Activated naive CD8-positive, alpha-beta T cell treated with anti-CD3 and anti-CD28 coated beads for 36 hours (primary cell): ENCODE data around the gene SNAI3. TPM values are rescaled to one million over a fixed set of nuclear protein-coding genes. Genes with fewer than 3 reads are reported as not detected.
A peak's percentile ranks its signal among the peaks of the same experiment; 100 is the strongest.
"Not testable (repeated sequence)": the region's sequence is repeated elsewhere in the genome, so short reads cannot be mapped to it uniquely, and the experiment has no call there.

Source experiments
- DNase-seq: peaks from one replicate; pipeline ENCODE4 v3.0.0; 2021
- H3K27ac Mint-ChIP-seq: one replicate; pipeline ENCODE4 v1.8.0; 2022; ENCODE audit warnings: mild to moderate bottlenecking, moderate library complexity, mixed read lengths
- H3K27me3 Mint-ChIP-seq: one replicate; pipeline ENCODE4 v1.8.0; 2022; ENCODE audit warnings: mild to moderate bottlenecking, mixed read lengths
- H3K36me3 Mint-ChIP-seq: one replicate; pipeline ENCODE4 v1.8.0; 2021; ENCODE audit warnings: mild to moderate bottlenecking, mixed read lengths
- H3K4me1 Mint-ChIP-seq: one replicate; pipeline ENCODE4 v1.8.0; 2021; ENCODE audit warnings: mixed read lengths
- H3K4me3 Mint-ChIP-seq: one replicate; pipeline ENCODE4 v1.8.0; 2022; ENCODE audit warnings: mild to moderate bottlenecking, moderate library complexity, mixed read lengths
- H3K9me3 Mint-ChIP-seq: one replicate; pipeline ENCODE4 v1.8.0; 2022; ENCODE audit warnings: mixed read lengths
- total RNA-seq, 2 experiments: library from RNA; stranded (reverse); gene quantifications; one replicate each; pipeline ENCODE4 v1.2.3, GENCODE V29; 2021

The SNAI3 gene
- total RNA-seq, 2 experiments from 2014 or later: 2.0 to 2.2 TPM

DNA sequence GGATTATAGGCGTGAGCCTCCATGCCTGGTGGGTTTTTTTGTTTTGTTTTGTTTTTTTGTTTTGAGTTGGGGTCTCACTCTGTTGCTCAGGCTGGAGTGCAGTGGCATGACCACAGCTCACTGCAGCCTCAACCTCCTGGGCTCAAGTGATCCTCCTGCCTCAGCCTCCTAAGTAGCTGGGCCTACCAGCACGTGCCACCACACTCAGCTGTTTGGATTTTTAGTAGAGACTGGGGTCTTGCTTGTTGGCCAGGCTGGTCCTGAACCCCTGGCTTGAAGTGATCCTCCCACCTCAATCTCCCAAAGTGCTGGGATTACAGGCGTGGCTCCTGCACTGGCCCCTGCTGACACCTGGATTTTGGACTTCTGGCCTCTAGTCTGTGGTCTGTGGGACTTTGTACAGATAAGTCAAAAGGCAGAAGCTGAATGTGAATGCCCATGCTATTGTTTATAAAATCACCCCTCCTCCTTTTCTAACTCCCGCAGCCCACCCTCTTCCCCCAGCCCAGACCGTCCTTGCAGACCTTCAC, 5.7 kb downstream of the SNAI3 start:
- H3K4me3 Mint-ChIP-seq: peak overlapping the region; percentile 40
- no peaks in the 10 kb centered on the region for H3K27me3 Mint-ChIP-seq

DNA sequence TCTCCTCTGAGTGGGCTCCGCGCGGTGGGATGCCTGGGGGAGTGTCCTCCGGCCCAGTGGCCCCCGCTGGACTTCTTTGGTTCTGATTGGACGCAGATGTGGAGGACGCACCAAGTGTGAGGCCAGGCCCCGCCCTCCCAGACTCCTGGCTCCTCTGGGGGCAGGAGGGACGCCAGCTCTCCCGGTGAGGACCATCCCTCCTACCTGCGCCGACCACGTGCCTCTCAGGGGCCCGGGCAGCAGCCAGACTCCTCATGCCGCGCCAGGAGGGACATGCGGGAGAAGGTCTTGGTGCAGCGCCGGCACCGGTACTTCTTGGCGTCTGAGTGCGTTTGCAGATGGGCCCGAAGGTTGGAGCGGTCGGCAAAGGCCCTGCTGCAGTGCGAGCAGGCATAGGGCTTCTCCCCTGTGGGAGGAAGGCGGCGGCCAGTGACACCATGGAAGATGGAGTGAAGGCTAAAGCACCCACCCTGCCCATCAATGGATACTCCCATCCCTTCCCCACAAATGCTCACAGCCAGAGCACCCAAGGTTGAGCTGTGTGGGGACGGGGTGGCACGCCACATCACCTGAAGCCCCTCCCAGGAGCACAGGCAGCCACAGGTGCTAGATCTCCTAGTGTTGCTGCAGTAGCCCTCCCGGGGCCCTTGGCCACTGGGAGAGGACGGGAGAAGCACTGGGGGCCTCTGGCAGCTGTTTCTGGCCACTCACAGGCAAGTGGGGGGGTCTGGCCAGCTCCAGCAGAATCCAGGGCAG, 7.9 kb downstream of the SNAI3 start:
- H3K36me3 Mint-ChIP-seq: no peaks in the 10 kb centered on the region
- no peak overlapping the region for H3K4me3 Mint-ChIP-seq
- no peak overlapping the region for H3K27ac Mint-ChIP-seq
- H3K9me3 Mint-ChIP-seq: no peaks in the 10 kb centered on the region
- no peaks in the 10 kb centered on the region for H3K27me3 Mint-ChIP-seq
- DNase-seq: no peak
- H3K4me1 Mint-ChIP-seq: peaks cover 21% of the 10 kb centered on the region

More for the DNA sequence above, 5.7 kb downstream of the SNAI3 start:
- no peak for DNase-seq
- peaks cover 33% of the 10 kb centered on the region for H3K4me1 Mint-ChIP-seq
- no peak overlapping the region for H3K27ac Mint-ChIP-seq
- H3K36me3 Mint-ChIP-seq: no peaks in the 10 kb centered on the region
- H3K9me3 Mint-ChIP-seq: no peaks in the 10 kb centered on the region

DNA sequence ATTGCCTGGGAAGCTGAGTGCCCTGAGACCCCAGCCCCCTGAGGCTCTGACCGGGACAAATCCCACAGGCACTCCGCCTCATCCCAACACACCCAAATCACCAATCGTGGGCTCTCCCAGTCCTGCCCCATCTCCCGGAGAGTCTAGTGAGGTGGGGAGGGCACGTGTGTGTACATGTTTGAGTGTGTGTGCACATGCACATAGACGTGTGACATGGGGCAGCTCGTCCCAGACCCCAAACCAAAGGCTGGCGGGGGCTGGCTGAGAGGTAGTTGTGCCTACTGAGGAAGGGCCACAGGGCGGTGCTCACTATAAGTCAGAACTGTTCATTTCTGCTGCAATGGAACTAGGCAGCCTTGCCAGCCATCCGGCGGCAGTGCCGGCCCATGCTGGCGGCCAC, 8.6 kb downstream of the SNAI3 start:
- Mint-ChIP-seq H3K36me3 (no peaks in the 10 kb centered on the region), H3K9me3 (no peaks in the 10 kb centered on the region), H3K4me1 (peaks cover 19% of the 10 kb centered on the region), H3K27me3 (no peaks in the 10 kb centered on the region), H3K27ac (no peak overlapping the region), H3K4me3 (no peak overlapping the region)
- no peak for DNase-seq

DNA sequence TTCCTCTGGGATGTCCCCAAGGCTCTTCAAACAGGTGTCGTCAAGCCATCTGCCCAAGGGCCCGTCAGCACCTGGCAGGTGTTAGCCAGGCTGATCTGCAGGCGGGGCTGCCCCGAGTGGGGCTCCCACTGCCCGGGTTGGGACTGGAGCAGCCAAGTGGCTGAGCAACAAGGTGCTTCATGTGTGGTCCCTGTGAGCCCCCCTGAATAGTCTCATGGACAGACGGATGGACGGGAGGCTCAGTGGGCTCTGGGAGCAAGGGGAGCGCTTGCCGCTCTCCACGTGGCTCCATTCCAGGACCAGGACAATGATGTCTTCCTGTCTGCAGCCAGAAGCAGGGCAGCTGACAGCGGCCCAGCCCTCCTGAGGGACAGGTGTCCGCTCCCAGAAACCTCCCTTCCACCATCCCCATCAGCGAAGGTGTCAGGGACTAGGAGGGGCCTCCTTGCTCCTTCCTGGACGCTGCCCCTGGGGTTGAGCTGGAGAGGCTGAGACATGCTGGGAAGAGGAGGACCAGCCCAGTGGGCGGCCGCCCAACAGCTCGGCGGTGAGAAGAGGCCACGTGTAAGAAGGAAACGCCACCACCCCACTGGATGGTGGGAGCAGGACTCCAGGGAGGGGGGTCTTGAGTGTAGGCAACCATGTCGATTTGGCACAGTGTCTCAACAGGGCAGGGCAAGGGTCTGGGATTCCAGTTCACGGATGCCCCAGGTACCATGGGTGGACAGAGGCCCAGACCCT, 9.6 kb downstream of the SNAI3 start:
- no peak for DNase-seq
- Mint-ChIP-seq H3K36me3 (no peaks in the 10 kb centered on the region), H3K4me3 (no peak overlapping the region), H3K27ac (no peak overlapping the region), H3K4me1 (peaks cover 10% of the 10 kb centered on the region), H3K9me3 (no peaks in the 10 kb centered on the region), H3K27me3 (no peaks in the 10 kb centered on the region)

DNA sequence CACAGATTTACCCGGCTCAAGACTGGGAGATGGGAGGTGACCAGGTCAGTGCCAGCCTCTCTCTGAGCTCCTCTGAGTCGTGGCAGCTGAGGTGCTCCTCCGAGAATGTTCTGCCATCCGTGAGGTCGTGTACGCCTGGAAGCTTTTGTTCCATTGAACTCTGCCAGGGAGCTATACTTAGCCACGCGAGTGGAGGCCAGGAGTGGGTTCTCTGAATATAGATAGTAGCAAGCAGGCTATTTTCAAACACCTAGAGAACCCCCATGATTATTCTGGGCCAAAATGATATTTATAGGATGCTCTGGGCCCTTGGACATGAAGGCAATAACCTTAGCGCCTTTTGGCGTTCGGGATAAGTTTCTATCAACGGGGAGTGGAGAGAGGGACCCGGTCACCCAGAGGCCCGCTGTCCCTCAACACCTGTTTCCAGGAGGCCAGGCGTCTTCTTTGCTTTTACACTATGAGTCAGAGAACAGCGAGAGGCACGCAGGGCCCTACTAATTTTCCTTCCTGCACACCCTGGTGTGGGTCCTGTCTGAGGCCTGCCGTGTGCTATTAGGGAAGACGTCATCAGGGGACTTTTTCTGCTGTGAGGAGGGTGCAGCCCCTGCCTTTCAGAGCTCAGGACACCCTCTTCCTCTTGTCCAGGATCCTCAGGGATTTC, 12.5 kb downstream of the SNAI3 start:
- H3K9me3 Mint-ChIP-seq: no peaks in the 10 kb centered on the region

DNA sequence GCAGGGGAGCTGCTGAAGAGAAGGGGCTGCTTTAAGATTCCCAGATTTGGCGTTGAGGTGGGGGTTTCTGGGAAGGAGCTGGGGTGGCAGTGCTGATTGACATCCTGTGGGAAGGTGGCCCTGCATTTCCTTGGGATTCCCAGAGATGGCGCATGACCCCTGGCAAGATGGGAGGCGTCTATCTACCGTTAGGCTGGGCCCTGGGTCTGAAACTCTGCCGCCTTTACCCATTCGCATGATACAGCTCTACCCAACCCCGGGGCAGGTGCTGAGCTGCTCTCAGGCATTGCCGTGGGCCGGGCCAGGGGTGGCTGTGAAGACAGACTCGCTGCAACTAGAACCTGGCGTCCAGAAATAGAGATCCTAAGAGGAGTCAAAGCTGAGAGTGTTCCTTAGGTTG, 13.5 kb downstream of the SNAI3 start:
- H3K36me3 Mint-ChIP-seq: peaks cover 6% of the 10 kb centered on the region

More for the DNA sequence above, 12.5 kb downstream of the SNAI3 start:
- H3K27ac Mint-ChIP-seq: no peak overlapping the region
- H3K27me3 Mint-ChIP-seq: no peaks in the 10 kb centered on the region
- H3K4me1 Mint-ChIP-seq: no peaks in the 10 kb centered on the region
- no peak for DNase-seq
- H3K4me3 Mint-ChIP-seq: no peak overlapping the region
- H3K36me3 Mint-ChIP-seq: no peaks in the 10 kb centered on the region

DNA sequence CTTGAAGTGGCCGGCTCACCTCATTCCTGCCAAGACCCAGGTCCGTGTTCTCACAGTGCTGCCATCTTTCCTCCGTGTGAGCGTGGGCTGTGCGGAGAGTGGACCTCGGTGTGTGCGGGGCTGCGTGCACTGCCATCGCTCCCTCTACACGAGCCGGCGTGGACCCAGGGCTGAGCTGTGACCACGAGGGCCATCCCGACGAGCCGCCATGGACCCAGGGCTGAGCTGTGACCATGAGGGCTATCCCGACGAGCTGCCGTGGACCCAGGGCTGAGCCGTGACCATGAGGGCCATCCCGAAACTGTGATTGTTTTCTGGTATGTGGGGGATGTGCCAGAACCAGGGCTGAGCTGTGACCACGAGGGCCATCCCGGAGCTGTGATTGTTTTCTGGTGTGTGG, 14.5 kb downstream of the SNAI3 start:
- no peak overlapping the region for H3K27ac Mint-ChIP-seq
- H3K4me3 Mint-ChIP-seq: no peak overlapping the region
- DNase-seq: no peak
- no peaks in the 10 kb centered on the region for H3K27me3 Mint-ChIP-seq
- no peaks in the 10 kb centered on the region for H3K4me1 Mint-ChIP-seq
- H3K36me3 Mint-ChIP-seq: peaks cover 6% of the 10 kb centered on the region
- peaks cover 2% of the 10 kb centered on the region for H3K9me3 Mint-ChIP-seq

More for the DNA sequence above, 13.5 kb downstream of the SNAI3 start:
- DNase-seq: no peak
- H3K27ac Mint-ChIP-seq: no peak overlapping the region
- H3K27me3 Mint-ChIP-seq: no peaks in the 10 kb centered on the region
- H3K9me3 Mint-ChIP-seq: peaks cover 2% of the 10 kb centered on the region
- no peaks in the 10 kb centered on the region for H3K4me1 Mint-ChIP-seq
- no peak overlapping the region for H3K4me3 Mint-ChIP-seq

DNA sequence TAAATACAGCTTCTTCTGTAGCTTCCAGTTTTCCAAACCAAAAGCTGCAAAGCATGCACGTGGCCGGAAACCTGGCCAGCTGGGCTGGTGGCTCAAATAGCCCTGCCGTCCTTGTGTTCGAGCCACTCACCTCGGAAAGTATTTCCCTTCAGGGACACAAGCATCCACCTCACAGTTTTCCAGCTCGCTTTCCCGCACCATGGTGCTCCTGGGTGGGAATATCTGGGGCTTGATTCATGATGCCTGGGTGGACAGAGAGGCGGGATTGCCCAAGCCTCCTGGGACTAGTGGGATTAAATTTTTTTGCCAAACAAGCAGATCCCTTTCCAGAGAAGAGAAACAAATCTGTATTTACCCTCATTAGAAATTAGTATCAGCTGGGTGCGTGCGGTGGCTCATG, 16.3 kb downstream of the SNAI3 start:
- Mint-ChIP-seq H3K4me1 (peaks cover 2% of the 10 kb centered on the region), H3K27ac (no peak overlapping the region), H3K27me3 (no peaks in the 10 kb centered on the region), H3K9me3 (peaks cover 2% of the 10 kb centered on the region), H3K4me3 (no peak overlapping the region), H3K36me3 (peaks cover 6% of the 10 kb centered on the region)
- no peak for DNase-seq

DNA sequence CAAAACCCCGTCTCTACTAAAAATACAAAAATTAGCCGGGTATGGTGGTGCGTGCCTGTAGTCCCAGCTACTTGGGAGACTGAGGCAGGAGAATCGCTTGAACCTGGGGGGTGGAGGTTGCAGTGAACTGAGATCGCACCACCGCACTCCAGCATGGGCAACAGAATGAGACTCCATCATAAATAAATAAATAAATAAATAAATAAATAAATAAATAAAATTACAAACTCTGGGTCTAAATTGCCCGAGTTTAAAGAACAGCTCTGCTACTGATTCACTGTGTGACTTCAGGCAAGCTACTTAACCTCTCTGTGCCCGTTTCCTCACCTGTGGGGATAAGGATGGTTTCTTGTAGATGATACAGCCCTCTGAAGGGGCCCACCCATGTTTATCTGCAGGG, 16.8 kb downstream of the SNAI3 start:
- H3K27me3 Mint-ChIP-seq, H3K4me3 Mint-ChIP-seq, H3K4me1 Mint-ChIP-seq, DNase-seq, H3K9me3 Mint-ChIP-seq, H3K36me3 Mint-ChIP-seq, H3K27ac Mint-ChIP-seq: not testable (repeated sequence)

DNA sequence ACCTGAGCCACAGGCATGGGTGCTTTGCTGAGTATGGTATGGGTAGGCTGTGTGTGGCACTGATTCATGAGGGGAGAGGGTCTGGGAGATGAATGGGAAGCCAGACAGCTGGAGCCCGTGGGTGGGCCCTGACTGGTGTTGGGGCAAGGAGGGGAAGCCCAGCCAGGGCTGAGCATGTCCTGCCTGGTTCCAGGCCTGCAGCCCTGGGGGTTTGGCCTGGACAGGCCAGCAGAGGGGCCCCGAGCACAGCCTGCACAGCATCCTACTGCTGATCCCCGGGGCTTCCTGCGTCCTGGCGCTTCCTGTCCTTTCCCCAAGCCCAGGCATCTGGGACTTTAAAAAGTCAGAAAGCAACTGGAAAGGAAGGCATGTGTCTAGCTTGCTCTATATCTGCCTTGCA, 18.8 kb downstream of the SNAI3 start:
- Mint-ChIP-seq H3K4me1 (peaks cover 7% of the 10 kb centered on the region), H3K9me3 (peaks cover 2% of the 10 kb centered on the region), H3K36me3 (peaks cover 6% of the 10 kb centered on the region), H3K27me3 (no peaks in the 10 kb centered on the region), H3K27ac (no peak overlapping the region), H3K4me3 (no peak overlapping the region)
- DNase-seq: no peak

DNA sequence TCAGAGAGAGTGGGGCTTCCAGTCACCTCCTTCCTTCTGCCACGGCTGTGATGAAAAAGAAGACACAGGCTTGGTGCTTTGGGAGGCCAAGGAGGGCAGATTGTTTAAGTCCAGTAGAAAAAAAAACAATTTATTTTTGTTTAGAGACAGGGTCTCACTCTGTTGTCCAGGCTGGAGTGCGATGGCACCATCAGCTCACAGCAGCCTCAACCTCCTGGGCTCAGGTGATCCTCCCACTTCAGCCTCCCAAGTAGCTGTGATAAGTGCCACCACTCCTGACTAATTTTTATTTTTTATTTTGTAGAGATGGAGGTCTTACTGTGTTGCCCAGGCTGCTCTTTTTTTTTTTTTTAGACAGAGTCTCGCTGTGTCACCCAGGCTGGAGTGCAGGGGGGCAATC, 20.7 kb downstream of the SNAI3 start:
- DNase-seq: no peak
- Mint-ChIP-seq H3K36me3 (peaks cover 6% of the 10 kb centered on the region), H3K27ac (no peak overlapping the region), H3K27me3 (no peaks in the 10 kb centered on the region), H3K9me3 (peaks cover 2% of the 10 kb centered on the region), H3K4me1 (peaks cover 16% of the 10 kb centered on the region), H3K4me3 (no peak overlapping the region)

DNA sequence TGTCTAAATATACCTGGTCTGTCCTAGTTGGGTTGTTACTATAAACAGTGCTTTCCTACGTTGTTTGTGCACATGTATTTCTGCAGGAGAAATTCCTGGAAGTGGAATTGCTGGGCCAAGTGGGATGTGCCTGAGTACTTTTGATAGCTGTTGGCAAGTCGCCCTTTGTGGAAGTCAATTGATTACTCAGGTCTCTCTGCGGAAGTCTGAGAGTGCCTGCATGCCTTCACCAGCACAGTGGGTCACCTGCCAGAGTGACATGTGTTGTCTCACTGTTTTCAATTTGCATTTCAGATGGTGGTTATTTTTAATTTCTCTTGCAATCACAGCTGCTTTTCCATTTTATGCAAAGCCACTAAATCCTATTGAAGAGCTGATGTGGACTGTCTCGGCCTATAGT, 21.2 kb downstream of the SNAI3 start:
- H3K27me3 Mint-ChIP-seq: no peaks in the 10 kb centered on the region
- H3K4me3 Mint-ChIP-seq: peak overlapping the region; percentile 5

DNA sequence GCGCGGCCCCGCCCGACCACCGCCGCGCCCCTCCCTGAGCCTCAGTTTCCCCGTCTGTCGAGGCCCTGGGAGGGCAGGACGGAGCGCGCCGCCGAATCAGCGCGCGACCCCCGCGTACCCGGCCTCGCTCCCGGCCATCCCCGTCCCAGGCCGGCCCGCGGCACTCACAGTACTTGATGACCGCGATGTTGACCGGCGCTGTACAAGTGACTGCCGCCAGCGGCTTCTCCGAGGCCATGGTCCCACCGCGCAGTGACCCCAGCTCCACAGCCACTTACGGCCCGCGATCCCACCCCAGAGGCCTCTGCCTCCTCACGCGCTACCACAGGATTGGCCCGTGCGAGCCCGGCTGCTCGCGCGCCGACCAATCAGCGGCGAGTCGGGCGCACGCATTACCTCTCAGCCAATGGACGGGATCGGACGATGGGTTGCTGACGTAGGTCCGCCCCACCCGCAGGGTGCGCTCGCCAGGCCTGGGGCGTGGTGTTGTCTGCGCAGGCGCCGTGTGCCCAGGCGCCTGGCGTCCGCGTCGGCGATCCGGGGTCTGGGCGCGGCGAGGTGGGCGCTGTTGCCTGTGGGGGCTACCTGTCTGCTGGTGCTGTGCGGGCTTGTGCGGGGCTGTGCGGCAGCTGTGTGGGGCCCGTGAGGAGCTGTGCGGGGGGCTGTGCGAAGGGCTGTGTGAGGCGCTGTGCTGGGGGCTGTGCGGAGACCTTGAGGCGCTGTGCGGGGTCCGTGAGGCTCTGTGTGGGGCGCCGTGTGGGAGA, 23.3 kb downstream of the SNAI3 start, which contains the start of gene MVD:
Gene MVD (minus strand): TSS at position 249 of the 764 bp plus-strand sequence. CDS start 11 bp downstream, at position 238.
- Mint-ChIP-seq H3K4me1 (peaks cover 16% of the 10 kb centered on the region), H3K9me3 (no peaks in the 10 kb centered on the region), H3K27ac (peak within 1 kb of the TSS; percentile 89), H3K36me3 (peaks cover 3% of the 10 kb centered on the region), H3K27me3 (no peaks in the 10 kb centered on the region), H3K4me3 (peak within 1 kb of the TSS; percentile 92)
- peak; percentile 97 for DNase-seq

More for the DNA sequence above, 21.2 kb downstream of the SNAI3 start:
- DNase-seq: no peak
- peaks cover 2% of the 10 kb centered on the region for H3K9me3 Mint-ChIP-seq
- H3K36me3 Mint-ChIP-seq: peaks cover 6% of the 10 kb centered on the region
- no peak overlapping the region for H3K27ac Mint-ChIP-seq
- peaks cover 16% of the 10 kb centered on the region for H3K4me1 Mint-ChIP-seq

DNA sequence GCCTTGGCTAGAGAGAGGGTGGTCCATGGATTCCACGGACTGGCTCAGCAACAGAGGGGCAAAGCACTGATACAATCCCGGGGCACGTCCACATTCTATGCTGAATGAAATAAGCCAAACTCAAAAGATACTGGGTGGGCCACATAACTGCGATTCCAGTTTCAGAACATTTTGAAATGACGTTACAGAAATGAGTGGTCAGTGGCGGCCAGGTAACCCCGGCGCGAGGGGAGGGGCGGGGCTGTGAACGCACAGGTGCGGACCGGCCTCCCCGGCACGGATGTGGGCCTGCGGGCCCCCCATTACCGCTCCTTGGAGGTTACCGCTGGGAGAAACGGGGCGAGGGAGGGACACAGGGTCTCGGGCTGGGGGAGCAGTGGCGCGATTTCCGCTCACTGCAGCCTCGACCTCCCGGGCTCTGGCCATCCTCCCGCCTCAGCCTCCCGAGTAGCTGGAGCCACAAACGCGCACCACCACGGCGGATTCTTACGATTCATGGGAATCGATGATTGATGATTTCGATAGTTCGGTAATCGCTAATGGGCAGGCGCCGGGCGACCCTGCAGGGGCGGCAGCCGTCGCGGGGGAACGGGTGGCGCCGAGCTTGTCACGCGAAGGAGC, 24.0 kb downstream of the SNAI3 start:
- Mint-ChIP-seq H3K4me3 (peak overlapping the region; percentile 92), H3K27me3 (no peaks in the 10 kb centered on the region), H3K9me3 (no peaks in the 10 kb centered on the region), H3K4me1 (peaks cover 16% of the 10 kb centered on the region), H3K36me3 (peaks cover 3% of the 10 kb centered on the region), H3K27ac (peak overlapping the region; percentile 69)
- peak; percentile 43 for DNase-seq
